Activated CD4-positive, alpha-beta T cell treated with anti-CD3 and anti-CD28 coated beads, Interleukin-2, amount 50 U/mL, for 1 hour (primary cell): ENCODE data around the gene CCM2.
A peak's percentile ranks its signal among the peaks of the same experiment; 100 is the strongest.
"Not testable (repeated sequence)": the region's sequence is repeated elsewhere in the genome, so short reads cannot be mapped to it uniquely, and the experiment has no call there.

Experiments
- DNase-seq: peaks from one replicate; pipeline ENCODE4 v3.0.0-alpha.2; 2020

The CCM2 gene

DNA sequence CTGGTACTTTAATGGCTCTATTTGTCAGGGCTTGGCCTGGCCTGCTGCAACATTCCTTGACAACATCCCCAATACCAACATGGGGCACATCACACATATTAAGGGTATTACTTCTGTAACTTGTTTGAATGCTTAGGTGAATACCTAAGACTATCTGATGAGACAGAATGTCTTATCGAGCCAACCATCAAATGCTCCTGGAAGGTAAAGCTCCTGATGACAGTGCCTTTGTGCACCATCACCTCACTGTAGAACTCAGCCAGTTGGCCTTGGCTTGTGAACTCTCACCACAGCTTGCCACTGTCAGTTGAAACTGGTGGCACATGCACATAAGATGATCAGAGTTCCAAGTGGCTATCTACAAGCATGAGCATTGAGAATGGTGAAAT lies 17.5 kb upstream of the CCM2 start:
- no peak for DNase-seq

DNA sequence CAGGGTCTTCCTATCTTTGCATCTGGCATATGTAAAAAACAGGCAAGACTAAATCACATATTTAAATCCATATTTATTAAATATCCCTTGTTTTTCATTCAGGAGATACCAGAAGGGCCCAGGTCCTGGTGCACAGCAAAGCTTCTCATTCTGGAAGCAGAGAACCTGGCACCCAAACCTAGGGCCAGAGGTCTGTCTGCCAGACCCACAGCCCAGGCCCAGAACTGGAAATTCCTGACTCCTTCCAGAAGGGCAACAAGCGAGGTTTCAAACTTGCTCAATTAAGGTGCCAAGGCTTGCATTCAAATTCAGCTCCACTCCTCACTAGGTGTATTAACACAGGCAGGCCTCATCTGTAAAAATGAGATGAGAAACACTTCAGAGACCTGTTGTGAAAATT lies 17.0 kb upstream of the CCM2 start:
- DNase-seq = no peak

DNA sequence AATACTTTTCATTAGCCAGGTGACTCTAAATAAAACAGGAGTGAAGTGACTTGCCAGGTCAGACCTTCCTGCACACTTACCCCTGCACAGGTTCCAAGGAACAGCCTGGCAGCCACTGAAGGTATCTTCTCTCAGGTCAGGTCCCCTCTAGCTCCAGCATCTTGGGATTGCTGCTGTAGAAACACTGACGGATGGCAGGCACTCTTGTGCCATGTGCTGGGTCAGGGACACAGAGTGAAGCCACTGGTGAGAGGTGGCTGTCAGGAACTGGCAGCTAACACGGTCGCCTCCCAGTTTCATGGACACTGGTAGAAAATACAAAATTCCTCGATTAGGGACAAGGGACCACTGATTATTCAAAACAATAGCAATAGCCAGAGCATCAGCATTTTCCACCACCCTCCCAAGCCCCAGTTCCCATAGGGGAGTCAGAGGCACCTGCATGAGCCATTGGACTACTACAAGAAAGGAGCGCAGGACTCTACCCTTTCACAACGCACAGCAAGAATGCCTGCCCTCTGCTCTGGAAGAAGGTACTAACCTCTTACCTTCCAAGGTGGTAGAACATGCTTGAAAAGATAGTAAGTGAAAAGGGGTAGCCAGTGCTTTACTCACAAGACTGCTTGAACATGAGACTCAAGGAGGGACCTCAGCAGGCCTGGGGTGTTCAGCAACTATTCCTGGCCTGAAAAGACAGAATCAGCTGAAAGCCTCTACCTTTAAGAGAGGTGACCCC lies 16.1 kb upstream of the CCM2 start:
- DNase-seq = no peak

DNA sequence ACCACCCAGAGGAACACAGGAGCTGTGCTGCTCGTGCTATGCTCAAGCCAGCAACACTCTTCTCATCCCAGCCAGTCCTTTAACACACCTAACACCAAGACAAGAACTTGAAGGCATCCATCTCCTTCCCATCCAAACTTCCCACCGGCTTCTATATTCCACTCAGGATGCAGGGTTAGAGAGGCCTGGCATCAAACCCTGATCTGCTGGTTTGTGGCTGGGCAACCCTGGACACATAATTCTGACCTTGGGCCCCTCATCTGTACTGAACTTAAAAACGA lies 15.6 kb upstream of the CCM2 start:
- DNase-seq = no peak

DNA sequence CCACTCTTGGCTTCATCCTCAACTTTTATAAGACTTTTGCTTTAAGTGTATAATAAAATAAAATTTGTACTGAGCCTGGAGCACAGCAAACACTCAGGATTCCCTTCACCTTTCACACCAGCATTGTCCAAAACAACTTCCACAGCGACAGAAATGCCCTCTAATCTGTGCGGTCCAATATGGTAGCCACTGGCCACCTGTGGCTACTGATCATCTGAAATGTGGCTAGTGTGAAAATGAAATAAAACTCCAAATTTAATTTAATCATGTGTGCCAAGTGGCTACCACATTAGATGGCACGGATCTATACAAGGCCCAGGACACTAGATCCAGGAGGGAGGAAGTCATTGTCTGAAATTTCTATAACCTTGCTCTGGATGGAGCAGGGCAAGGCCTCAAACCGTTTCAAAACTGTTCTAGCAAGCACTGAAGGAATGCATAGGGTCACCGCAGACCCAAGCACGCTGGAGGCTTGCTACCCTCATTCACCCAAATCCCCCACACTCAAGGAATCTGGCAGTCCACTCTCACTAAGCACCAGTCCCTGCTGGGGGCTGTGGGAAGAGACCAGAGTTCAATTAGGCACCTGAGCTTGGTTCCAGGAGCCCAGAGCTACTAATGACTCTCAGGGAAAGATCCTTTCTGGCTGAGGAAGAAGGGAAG lies 14.8 kb upstream of the CCM2 start:
- DNase-seq = no peak

DNA sequence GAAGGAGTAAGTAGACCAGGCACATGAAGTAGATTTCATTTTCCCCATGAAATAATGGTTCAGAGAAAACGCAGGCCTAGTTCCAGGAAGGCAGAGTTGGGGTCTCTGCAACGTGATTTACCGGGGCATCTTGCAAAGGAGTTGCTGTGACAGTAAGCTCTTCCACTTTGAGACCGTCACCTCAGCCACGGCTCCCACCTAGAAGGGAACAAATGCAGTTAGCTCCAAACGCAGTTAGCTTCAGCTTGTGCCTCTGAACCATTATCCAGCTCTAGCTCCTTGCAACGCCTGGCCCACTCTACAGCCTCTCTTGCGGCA lies 14.1 kb upstream of the CCM2 start:
- DNase-seq = no peak

DNA sequence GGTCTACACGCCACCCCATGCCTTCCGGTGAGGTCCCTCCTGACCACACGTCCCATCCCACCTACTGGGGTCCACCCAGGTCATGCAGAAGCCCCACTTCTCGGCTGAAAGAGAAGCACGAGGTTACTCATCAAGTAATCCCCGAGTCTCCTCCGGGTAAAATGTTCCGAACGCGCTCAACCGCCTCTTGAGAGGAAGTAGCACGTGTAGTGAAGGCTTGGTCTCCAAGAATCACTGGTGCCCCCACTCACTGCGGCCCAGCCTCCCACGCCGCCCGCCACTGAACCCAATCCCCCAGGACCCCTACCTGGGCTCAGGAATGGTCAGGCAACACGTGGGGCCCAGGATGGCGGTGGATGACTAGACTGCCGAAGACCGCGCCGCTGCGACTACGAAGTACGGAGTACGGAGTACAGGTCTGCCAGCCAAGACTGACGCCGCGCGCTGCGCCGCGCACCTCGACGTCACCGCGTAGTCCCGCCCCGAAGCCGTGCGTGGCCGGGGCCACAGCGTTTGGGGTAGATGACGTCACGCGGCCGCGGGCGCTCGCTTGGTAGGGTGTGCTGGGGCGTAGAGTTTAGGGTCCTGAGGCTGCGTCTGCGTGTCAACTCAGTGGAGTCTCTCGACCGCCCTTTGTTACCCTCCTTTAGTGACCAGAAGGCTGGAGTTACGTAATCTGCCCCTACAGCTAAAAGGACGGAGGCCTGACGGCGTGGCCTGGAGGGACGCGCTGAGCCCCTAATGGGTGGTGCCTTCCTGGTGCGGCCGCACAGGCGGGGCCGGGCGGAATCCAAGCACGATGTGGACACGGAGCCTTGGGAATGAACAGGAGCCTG lies 13.6 kb upstream of the CCM2 start:
- peak; percentile 95 for DNase-seq

DNA sequence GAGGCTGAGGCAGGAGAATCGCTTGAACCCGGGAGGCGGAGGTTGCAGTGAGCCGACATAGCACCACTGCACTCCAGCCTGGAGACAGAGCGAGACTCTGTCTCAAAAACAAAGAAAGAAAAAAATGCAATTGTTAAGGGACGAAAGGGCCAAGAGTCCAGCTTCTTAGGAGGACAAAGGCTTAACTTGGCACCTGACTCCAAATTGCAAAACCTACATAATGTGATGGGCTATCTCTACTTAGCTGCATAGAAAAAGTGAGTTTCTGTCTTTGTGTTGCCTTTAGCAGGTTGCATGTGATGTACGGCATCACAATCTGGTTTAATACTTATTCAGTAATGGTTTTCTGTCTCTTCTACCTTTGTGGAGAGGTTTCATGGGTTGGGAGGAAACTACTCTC lies 12.5 kb upstream of the CCM2 start:
- DNase-seq = no peak

DNA sequence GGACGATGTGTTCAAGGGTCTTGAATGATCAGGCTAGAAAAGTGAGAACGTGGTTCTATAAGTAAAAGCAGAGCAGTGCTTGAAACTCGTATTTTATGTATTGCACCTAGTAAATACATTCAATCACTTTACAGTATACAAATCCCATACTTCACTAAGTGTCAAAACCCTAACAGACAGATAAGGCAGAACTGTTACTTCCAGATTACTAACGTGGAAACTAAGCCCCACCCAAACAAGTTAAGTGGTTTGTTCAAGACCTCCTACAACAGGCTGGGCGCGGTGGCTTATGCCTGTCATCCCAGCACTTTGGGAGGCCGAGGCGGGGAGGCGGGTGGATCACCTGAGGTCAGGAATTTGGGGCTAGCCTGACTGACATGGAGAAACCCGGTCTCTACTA lies 12.0 kb upstream of the CCM2 start:
- DNase-seq = no peak

DNA sequence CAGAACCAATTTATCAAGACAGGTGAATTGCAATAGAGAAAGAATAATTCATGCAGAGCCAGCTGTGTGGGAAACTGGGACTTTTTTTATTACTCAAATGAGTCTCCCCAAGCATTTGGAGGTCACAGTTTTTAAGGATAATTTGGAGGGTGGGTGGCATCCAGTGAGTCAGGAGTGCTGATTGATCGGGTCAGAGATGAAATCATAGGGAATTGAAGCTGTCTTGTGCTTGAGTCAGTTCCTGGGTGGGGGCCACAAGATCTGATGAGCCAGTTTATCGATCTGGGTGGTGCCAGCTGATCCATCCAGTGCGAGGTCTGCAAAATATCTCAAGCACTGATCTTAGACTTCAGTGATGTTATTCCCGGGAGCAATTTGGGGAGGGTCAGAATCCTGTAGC lies 11.3 kb upstream of the CCM2 start:
- DNase-seq = no peak

DNA sequence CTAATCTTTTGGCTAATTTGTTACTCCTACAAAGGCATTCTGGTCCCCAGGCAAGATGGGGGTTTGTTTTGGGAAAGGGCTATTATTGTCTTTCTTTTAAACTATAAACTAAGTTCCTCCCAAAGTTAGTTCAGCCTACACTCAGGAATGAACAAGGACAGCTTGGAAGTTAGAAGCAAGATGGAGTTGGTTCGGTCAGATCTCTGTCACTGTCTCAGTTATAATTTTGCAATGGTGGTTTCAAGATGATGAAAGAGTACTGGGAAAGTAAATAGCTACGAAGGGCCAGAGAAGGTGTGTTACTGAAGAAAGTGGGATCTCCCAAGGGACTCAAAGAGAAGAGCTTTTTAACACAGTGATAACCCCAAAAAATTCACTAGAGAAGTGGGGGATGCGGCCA lies 10.9 kb upstream of the CCM2 start:
- DNase-seq = no peak

DNA sequence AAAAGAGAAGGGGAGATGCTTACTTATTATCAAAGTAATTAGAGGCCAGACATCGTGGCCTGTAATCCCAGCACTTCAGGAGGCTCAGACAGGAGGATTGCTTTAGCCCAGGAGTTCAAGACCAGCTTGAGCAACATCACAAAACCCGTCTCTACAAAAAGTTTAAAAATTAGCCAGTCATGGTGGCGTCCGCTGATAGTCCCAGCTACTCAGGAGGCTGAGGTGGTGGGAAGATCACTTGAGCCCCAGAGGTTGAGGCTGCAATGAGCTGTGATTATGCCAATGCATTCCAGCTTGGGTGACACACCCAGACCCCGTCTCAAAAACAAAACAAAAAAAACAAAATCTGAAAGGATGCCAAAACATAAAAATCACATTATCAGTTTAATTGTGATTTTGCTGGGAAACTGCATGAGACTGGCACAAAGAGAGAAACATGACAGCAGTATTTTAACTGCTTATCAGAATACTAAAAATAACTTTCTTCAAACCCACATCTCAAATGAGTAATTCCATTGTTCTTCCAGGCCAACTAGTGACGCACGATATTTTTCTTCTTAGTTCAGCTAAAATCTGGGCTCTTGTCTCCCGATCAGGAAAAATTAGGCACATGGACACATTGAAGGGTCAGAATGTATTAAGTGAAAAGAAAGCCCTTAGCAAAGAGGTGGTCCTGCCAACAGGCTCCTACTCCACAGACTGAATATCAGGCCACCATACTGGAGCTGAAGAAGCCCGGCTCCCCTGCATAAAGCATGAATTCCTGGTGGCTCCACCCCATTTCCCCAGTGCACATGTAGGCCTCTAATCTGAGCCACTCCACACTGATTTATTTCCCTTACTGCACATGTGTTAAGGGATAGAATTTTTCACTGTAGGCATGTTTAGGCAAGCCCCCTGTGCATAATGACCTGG lies 9.6 kb upstream of the CCM2 start:
- no peak for DNase-seq

DNA sequence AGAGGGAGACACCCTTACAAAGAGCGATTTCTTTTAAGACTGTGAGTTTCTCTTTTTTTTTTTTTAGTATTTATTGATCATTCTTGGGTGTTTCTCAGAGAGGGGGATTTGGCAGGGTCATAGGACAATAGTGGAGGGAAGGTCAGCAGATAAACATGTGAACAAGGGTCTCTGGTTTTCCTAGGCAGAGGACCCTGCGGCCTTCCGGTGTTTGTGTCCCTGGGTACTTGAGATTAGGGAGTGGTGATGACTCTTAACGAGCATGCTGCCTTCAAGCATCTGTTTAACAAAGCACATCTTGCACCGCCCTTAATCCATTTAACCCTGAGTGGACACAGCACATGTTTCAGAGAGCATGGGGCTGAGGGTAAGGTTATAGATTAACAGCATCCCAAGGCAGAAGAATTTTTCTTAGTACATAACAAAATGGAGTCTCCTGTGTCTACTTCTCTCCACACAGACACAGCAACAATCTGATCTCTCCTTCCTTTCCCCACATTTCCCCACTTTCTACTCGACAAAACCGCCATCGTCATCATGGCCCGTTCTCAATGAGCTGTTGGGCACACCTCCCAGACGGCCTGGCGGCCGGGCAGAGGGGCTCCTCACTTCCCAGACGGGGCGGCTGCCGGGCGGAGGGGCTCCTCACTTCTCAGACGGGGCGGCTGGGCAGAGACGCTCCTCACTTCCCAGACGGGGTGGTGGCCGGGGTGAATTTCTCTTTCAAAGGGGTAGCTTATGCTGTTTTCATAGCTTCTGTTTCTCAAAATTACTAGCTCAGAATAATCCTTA lies 7.8 kb upstream of the CCM2 start:
- not testable (repeated sequence) for DNase-seq

DNA sequence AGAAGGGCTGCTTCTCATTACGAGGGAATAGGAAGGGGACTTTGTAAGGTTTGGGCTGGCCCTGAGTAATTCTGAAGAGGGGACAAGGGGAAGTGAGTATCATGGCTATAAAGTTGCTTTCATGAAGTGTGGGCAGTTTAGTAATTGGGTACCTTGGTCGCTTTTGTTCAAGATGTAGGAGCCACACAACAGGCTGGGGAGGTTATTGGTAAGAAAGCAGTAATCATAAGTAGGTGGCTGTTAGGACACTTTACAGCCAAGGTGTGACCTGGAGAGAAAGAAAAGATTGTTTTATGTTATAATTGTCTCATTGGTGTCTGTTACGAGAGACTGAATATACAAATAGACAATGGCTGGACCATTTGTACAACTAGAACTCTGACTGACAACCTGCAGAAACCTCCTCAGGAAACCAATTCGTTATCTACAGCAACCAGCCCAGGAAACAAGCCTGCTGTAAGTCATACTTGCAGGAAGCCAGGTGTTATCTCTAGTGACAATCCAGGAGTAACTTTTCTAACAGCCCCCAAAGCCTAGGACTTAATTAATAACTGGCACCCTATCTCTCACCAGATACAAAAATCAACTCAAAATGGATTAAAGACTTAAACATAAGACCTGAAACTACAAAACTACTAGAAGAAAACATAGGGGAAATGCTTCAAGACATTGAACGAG lies 5.0 kb upstream of the CCM2 start:
- DNase-seq = no peak

DNA sequence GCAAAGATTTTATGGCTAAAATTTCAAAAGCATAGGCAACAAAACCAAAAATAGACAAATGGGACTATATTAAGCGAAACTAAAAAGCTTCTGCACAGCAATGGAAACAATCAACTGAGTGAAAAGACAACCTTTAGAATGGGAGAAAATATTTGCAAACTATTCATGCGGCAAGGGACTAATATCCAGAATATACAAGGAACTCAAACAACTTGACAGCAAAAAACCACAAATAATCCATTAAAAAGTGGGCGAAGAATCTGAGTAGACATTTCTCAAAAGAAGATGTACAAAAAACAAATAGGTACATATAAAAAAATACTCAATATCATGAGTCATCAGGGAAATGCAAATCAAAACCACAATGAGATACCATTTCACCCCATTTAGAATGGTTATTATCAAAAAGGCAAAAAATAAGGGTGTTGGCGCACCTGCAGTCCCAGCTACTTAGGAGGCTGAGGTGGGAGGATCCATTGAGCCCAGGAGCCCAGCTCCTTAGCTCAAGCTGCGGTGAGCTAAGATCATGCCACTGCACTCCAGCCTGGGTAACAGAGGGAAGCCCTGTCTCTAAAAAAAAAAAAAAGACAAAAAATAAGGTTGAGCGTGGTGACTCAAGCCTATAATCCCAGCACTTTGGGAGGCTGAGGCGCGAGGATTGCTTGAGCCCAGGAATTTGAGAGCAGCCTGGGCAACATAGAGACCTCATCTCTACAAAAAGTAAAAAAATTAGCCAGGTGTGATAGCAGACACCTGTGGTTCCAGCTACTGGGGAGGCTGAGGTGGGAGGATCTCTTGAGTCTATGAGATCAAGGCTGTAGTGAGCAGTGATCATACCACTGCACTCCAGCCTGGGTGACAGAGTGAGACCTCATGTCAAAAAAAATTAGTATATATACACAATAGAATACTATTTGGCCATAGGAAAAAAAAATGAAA lies 4.2 kb upstream of the CCM2 start:
- no peak for DNase-seq

DNA sequence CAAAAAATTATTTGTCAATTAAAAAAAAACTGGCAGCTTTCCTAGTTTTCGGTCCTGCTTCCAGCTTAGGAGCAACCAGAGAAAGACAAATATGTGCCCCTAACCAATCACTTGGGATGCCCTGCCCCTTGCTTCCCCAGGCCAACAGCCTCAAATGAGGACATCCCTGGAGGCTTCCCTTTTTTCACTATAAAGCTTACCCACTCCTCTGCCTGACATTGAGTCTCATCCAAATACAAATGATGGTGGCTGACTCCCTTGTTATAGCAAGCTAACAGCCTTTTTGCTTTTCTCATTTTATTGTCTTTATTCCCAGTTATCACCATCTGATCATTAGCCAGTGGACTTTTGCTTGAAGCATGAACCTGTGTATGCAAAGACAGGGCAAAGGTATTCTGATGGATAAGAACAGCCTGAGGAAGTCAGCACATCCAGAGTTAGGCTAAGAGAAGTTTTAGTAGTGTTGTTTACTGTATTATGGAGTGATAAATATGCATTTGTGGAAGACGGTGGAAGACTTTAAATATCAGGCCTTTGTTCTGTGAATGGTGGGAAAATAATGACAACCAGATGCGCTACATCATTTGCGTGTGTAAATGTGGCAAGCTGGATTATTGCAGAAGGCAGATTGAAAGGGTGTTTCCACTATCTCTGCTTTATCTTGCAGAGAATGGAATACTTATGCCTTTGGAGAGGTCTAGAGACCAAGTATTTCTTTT lies 1.7 kb upstream of the CCM2 start:
- DNase-seq = no peak

DNA sequence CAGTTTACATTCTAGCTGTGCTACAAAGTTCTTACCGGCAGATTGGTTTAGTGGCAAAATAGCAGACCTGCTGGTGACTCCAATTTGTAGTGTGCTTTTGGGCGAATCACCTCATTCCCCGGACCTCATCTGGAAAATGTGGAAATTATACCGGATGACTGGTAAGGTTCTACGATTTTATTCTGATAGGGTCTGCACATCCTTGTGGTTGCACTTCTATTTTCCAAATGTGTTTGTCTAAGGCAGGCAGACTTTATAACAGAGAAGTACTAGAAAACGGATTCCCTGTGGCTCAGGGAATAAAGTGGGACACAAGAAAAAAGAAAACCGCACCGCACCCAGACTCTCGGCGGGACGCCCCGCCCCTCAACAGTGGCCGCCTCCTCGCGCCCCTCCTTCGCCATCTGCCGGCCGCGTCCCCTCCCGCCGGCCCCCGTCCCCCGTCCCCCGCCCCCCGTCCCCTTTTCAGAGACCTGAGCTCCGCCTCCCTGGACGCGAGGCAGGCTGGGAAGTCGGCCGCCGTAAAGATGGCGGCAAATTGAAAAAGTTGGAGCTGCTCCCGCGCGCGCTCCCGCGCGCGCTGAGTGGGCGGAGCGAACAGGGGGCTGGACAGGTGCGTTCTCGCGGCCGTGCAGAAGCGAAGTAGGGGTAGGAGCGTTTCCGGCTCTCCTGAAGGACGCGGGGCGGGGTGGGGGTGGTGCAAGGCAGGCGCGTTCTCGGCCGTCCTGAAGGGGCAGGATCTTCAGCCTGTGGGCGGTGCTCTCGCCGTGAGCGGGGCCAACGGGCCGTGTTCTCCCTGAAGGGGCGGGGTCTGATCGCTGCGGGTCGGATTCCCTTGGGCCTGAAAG lies 532 bp upstream of the CCM2 start:
- DNase-seq = peak; percentile 99

DNA sequence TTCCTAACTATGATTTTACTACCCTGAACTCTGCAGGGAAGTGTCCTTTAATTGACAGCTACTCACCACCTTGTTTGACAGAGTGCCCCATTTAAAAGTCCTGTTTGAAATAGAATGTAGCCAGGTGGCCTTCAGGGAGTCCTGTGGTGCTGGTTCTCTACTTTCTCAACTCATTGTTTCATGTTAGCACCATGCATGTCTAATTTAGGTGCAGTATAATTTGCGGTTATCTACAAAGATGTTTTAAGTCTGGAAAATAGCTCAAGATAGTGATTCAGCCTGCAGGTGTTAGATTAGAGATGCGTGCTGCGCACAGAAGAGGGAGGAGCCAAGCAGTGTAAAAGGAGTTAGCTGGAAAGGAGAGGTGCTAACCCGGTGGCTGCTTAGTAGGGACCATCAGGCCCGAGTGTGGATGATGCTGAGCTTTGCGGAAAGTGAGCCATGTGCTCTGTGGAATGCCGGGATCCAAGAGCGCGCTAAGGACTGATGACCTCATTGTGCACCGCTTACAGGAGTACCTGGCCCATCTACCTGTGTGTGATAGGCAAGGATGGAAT lies 1.2 kb downstream of the CCM2 start:
- DNase-seq = peak; percentile 64

DNA sequence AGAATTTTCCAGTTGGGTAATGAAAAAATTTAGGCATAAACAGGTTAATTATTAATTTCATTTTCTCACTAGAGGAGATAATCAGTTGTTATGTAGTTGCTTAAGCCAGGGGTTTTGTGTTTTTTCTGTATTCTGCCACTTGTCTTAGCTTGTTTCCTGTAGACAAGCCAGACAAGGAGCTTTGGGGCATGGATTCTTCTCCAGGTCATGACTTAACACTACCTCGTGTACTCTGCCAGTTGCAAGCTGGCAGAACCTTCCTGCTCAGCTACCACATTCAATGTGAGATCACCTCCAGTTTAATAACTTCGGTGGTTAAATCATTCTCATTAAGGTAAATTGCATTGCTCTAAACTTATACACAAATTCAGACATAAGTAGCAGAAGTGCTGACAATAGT lies 1.8 kb downstream of the CCM2 start:
- DNase-seq = no peak
